ENCODE data around the gene PFDN4. TPM values are rescaled to one million over a fixed set of nuclear protein-coding genes. Genes with fewer than 3 reads are reported as not detected.

PFDN4 gene
- total and polyA plus RNA-seq, 2 of the 13 experiments (the other 11 are each of a cell fraction or from before 2014, with no cell fraction given): 59.8 to 227 TPM

- peak; percentile 95 for TF ChIP-seq HMGXB3 (CRISPR knock-in tag; IDR thresholded peaks at IDR 0.05; ENCODE audit: borderline replicate concordance)
- TF ChIP-seq KLF16 (CRISPR knock-in tag; IDR thresholded peaks at IDR 0.05): peak in 1 of 2 experiments; percentile 96; a peak in 2 of 4 replicates
- TF ChIP-seq RBAK (CRISPR knock-in tag; IDR thresholded peaks at IDR 0.05): no peak
- peak; percentile 92; the same call in 1 of the 2 replicates for TF ChIP-seq MBD4 (IDR thresholded peaks at IDR 0.05; ENCODE audit: borderline replicate concordance, low read length)
- TF ChIP-seq ZNF773 (CRISPR knock-in tag; IDR thresholded peaks at IDR 0.05; ENCODE audit: borderline replicate concordance): 0 out of 2 replicates have a peak, but pooled peaks have one; percentile 13
- no peak; the same call in 1 of the 2 replicates for TF ChIP-seq NFE2 (CRISPR knock-in tag; IDR thresholded peaks at IDR 0.05)
- no peak for TF ChIP-seq ISX (CRISPR knock-in tag; conservative IDR thresholded peaks at IDR 0.05)
- no peak for TF ChIP-seq BRF2 (CRISPR knock-in tag; IDR thresholded peaks at IDR 0.05)
- TF ChIP-seq PCBP1 (IDR thresholded peaks at IDR 0.05; ENCODE audit: borderline replicate concordance, low read depth, low read length): no peak
- TF ChIP-seq ZEB1 (IDR thresholded peaks at IDR 0.05; ENCODE audit: insufficient replicate concordance, low read depth): no peak
- no peak for TF ChIP-seq CERS6 (CRISPR knock-in tag; IDR thresholded peaks at IDR 0.05)
- TF ChIP-seq HDAC2 (CRISPR knock-in tag; IDR thresholded peaks at IDR 0.05): peak; percentile 99
- TF ChIP-seq ZMAT5 (CRISPR knock-in tag; IDR thresholded peaks at IDR 0.05; ENCODE audit: borderline replicate concordance, low read depth): no peak
- 0 out of 2 replicates have a peak, but pooled peaks have one; percentile 52 for TF ChIP-seq EED (CRISPR knock-in tag; IDR thresholded peaks at IDR 0.05)
- no peak for TF ChIP-seq ZNF10 (CRISPR knock-in tag; IDR thresholded peaks at IDR 0.05; ENCODE audit: borderline replicate concordance, low read depth)
- TF ChIP-seq ZBTB7A (CRISPR knock-in tag; IDR thresholded peaks at IDR 0.05): no peak
- peak; percentile 99 for TF ChIP-seq IKZF5 (CRISPR knock-in tag; IDR thresholded peaks at IDR 0.05)
- TF ChIP-seq TSC22D2 (CRISPR knock-in tag; IDR thresholded peaks at IDR 0.05; ENCODE audit: borderline replicate concordance): peak; percentile 55; the same call in 1 of the 2 replicates
- peak; percentile 58 for TF ChIP-seq SP5 (CRISPR knock-in tag; IDR thresholded peaks at IDR 0.05; ENCODE audit: borderline replicate concordance, low read depth)
- peak; percentile 69; the same call in 1 of the 2 replicates for TF ChIP-seq RFX5 (IDR thresholded peaks at IDR 0.05; ENCODE audit: low read depth, low read length)
- peak; percentile 78 for TF ChIP-seq U2AF1 (optimal IDR thresholded peaks at IDR 0.05; ENCODE audit: low read depth, low read length)
- no peak for TF ChIP-seq ZNF17 (CRISPR knock-in tag; IDR thresholded peaks at IDR 0.05)
Observed at GRCh38 chr20:54194724-54195438, 13.0 kb upstream of the PFDN4 start (continued).
